GM18505 (cell line): ENCODE data around the gene CLRN2.

Experiments
- ATAC-seq: cut with Tn5 transposase; IDR thresholded peaks from one replicate; pipeline ENCODE4 v1.9.1; 2021; ENCODE audit not compliant: unreplicated experiment
- POLR2A ChIP-seq: IDR thresholded peaks from 4 replicates; pipeline ENCODE4 v1.6.1; 2011; ENCODE audit warnings: borderline replicate concordance; ENCODE audit not compliant: insufficient read depth, insufficient read length; ENCODE audit errors: extremely low read depth

The CLRN2 gene

GRCh38 chr4:17544205-17544604 is 29.2 kb downstream of the CLRN2 start:
- ATAC-seq = no peak

GRCh38 chr4:17544831-17545234 is 29.9 kb downstream of the CLRN2 start:
- ATAC-seq = no peak
- no peak for TF ChIP-seq POLR2A

More at GRCh38 chr4:17544205-17544604, 29.2 kb downstream of the CLRN2 start:
- TF ChIP-seq POLR2A = no peak

GRCh38 chr4:17545374-17546140 is 30.6 kb downstream of the CLRN2 start:
- no peak for ATAC-seq
- TF ChIP-seq POLR2A = no peak

DNA sequence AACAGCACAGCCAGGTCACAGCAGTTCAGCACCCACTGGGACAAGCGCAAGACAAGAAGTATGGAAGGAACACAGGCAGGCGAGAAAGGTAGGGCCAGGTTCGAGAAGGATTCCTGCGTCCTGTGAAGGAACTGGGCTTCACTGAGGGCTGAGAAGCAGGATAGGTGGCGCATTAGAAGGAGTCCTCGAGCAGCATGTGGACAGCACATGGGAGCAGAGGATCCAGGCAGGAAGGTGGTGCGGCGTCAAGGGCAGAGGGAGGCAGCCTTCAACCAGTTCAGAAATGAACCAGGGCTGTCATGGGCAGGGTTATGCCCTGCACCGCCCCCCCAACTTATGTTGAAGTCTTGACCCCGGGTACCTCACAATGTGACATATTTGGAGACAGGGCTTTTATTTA is 31.3 kb downstream of the CLRN2 start:
- ATAC-seq = no peak
- no peak for TF ChIP-seq POLR2A

DNA sequence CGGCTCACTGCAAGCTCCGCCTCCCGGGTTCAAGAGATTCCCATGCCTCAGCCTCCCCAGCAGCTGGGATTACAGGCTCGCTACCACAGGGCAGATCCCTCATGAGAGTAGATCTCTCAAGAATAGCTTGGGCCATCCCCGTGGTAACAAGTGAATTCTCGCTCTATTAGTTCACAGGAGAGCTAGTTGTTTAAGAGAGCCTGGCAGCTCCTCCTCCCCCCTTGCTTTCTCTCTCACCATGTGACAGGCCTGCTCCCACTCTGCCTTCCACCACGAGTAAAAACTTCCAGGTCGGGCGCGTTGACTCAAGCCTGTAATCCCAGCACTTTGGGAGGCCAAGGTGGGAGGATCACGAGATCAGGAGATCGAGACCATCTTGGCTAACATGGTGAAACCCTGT is 31.7 kb downstream of the CLRN2 start:
- TF ChIP-seq POLR2A = no peak
- no peak for ATAC-seq

- TF ChIP-seq POLR2A = no peak
- ATAC-seq = no peak
These were observed 35.6 kb downstream of the CLRN2 start for GRCh38 chr4:17550549-17550948.

DNA sequence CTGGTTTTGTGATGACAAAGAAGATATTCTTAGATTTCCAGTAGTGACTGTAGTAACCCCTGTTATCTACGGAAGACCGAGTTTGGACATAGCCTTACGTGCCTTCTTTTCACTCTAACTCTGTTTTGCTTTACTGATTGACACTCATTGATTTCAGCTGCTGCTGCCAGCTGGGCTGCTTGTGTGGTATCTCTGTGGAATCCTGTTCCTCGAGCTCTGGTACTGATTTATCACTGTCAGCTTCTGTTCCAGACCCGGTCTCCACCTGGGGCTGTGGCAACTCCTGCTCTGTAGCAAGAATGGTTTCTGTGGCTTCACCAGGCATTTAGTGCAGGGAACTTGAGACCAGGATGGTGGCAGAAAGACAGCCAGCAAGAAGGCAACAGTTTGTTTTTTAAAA is 37.5 kb downstream of the CLRN2 start:
- TF ChIP-seq POLR2A = no peak
- ATAC-seq = no peak

- ATAC-seq = no peak
- TF ChIP-seq POLR2A = no peak
These were observed 39.6 kb downstream of the CLRN2 start for GRCh38 chr4:17554568-17554967.

- ATAC-seq = no peak
- TF ChIP-seq POLR2A = no peak
These were observed 41.5 kb downstream of the CLRN2 start for GRCh38 chr4:17556498-17556897.

DNA sequence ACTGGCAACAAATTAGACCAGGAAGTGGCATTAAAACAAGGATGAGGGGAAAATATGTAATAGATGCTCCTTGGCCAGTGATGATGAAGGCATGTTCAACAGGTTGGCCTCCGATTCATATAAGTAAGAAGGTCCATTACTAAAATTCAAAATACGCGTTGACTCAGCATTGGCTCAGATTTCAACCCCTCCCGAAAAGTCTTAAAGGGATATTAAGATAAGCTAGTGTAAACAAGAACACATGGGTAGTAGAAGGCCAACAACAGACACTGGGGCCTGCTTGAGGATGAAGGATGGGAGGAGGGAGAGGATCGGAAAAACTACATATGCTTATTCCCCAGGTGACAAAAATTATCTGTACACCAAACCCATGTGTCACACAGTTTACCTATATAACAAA is 42.9 kb downstream of the CLRN2 start:
- TF ChIP-seq POLR2A = no peak

DNA sequence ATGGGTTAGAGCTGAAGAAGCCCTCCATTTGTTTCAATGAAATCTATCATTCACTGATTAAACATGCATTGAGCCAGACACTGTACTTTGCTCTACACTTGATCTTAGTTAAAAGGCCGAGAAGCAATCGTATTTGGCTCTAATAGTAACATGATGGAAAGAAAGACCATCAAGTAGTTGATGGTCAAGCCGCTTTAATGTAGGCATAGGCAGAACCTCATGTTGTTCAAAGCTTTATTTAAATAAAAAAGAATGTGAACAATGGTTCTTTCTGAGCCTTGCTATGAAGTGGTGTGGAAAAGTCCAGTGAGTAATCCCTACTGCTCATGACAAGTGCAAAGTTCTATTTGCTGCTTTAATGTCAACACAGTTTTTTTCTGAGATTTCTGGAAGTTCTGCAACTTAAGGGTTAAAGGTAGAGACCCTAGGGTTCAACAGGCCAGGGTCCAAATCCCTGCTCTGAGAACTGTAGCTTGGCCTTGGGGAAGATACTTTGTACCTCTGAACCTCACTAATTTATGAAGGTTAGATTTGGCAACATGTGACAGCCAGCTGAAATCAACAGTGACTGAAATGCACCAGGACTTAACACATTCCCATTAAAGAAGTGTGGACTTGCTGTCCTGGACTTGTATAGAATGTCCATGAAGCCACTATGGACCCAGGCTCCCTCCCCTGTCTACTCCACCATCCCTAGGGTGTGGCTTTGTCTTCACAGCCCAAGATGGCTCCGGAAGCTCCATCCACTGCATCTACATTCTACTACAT is 44.2 kb downstream of the CLRN2 start:
- TF ChIP-seq POLR2A = no peak
- no peak for ATAC-seq

More for the DNA sequence above, 42.9 kb downstream of the CLRN2 start:
- no peak for ATAC-seq

- no peak for TF ChIP-seq POLR2A
- no peak for ATAC-seq
These were observed 44.7 kb downstream of the CLRN2 start for GRCh38 chr4:17559709-17560048.

- no peak for TF ChIP-seq POLR2A
- ATAC-seq = no peak
These were observed 45.2 kb downstream of the CLRN2 start for GRCh38 chr4:17560065-17560673.
